ENCODE results near the gene ARHGEF10L. TPM values are rescaled to one million over a fixed set of nuclear protein-coding genes. Genes with fewer than 3 reads are reported as not detected.
"Not testable (repeated sequence)": the region's sequence is repeated elsewhere in the genome, so short reads cannot be mapped to it uniquely, and the experiment has no call there.

ARHGEF10L gene
- total RNA-seq, 1 donor from 2014 or later = 57.9 TPM

- Histone ChIP-seq H3K9me3 (no peaks in the 10 kb centered on the region), H3K27ac (no peak overlapping the region), H3K36me3 (no peaks in the 10 kb centered on the region), H3K4me3 (no peak overlapping the region), H3K27me3 (ENCODE audit: low read depth) (peaks cover 7% of the 10 kb centered on the region), H3K4me1 (no peaks in the 10 kb centered on the region)
- intact Hi-C loops (cut with DNase I) = no loop called here
- ATAC-seq = no peak
- no peak for DNase-seq
- TF ChIP-seq, protein P1, sequence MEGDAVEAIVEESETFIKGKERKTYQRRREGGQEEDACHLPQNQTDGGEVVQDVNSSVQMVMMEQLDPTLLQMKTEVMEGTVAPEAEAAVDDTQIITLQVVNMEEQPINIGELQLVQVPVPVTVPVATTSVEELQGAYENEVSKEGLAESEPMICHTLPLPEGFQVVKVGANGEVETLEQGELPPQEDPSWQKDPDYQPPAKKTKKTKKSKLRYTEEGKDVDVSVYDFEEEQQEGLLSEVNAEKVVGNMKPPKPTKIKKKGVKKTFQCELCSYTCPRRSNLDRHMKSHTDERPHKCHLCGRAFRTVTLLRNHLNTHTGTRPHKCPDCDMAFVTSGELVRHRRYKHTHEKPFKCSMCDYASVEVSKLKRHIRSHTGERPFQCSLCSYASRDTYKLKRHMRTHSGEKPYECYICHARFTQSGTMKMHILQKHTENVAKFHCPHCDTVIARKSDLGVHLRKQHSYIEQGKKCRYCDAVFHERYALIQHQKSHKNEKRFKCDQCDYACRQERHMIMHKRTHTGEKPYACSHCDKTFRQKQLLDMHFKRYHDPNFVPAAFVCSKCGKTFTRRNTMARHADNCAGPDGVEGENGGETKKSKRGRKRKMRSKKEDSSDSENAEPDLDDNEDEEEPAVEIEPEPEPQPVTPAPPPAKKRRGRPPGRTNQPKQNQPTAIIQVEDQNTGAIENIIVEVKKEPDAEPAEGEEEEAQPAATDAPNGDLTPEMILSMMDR (IDR thresholded peaks at IDR 0.05) = no peak
Measured at GRCh38 chr1:17743925-17744324, 204.4 kb downstream of the ARHGEF10L start.

- ATAC-seq (no peak), DNase-seq (no peak)
- no peaks in the 10 kb centered on the region for H3K9me3 ChIP-seq
- no peaks in the 10 kb centered on the region for H3K36me3 ChIP-seq
- intact Hi-C loops (cut with DNase I) = no loop called here
- peaks cover 3% of the 10 kb centered on the region for H3K27me3 ChIP-seq (ENCODE audit: low read depth)
- H3K27ac ChIP-seq = no peak overlapping the region
- H3K4me3 ChIP-seq = no peak overlapping the region
- H3K4me1 ChIP-seq = no peaks in the 10 kb centered on the region
- TF ChIP-seq, protein P1 (IDR thresholded peaks at IDR 0.05) = no peak
Measured at GRCh38 chr1:17744666-17745478, 205.4 kb downstream of the ARHGEF10L start.

GRCh38 chr1:17745479-17745955, 206.0 kb downstream of the ARHGEF10L start:
- Histone ChIP-seq H3K9me3 (no peaks in the 10 kb centered on the region), H3K27ac (no peak overlapping the region), H3K36me3 (no peaks in the 10 kb centered on the region), H3K4me1 (no peaks in the 10 kb centered on the region), H3K4me3 (no peak overlapping the region), H3K27me3 (ENCODE audit: low read depth) (peaks cover 3% of the 10 kb centered on the region)
- DNase-seq (no peak), ATAC-seq (no peak)
- TF ChIP-seq, protein P1 (IDR thresholded peaks at IDR 0.05) = no peak
- intact Hi-C loops (cut with DNase I) = no loop called here

DNA sequence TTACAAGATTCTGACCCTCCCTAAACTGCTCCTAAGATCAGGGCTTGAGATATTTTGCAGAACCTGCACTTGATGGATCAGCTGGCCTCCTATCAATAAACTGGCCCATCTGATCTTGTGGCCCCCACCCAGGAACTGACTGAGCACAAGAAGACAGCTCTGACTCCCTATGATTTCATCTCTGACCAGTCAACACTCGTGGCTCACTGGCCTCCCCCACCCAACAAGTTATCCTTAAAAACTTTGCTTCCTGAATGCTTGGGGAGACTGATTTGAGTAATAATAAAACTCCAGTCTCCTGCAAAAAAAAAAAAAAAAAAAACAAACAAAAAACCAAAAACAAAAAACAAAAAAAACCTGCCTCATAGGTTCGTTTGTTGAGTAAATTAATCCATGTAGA, 206.8 kb downstream of the ARHGEF10L start:
- H3K9me3 ChIP-seq; H3K27ac ChIP-seq; H3K27me3 ChIP-seq (ENCODE audit: low read depth); H3K36me3 ChIP-seq; intact Hi-C loops (cut with DNase I); H3K4me1 ChIP-seq; H3K4me3 ChIP-seq; DNase-seq; ATAC-seq: not testable (repeated sequence)

GRCh38 chr1:17746920-17747319, 207.4 kb downstream of the ARHGEF10L start:
- TF ChIP-seq, protein P1 (IDR thresholded peaks at IDR 0.05) = no peak
- Histone ChIP-seq H3K27ac (no peak overlapping the region), H3K4me1 (no peaks in the 10 kb centered on the region), H3K36me3 (no peaks in the 10 kb centered on the region), H3K9me3 (no peaks in the 10 kb centered on the region), H3K27me3 (ENCODE audit: low read depth) (peaks cover 3% of the 10 kb centered on the region), H3K4me3 (no peak overlapping the region)
- intact Hi-C loops (cut with DNase I) = no loop called here
- DNase-seq (no peak), ATAC-seq (no peak)

Other genes starting within 250 kb of the ARHGEF10L start
- gene PADI4, start 231.5 kb upstream of the ARHGEF10L start, total RNA-seq = 7.2 TPM
- not detected for gene PADI6, start 167.5 kb upstream of the ARHGEF10L start, total RNA-seq
- gene RCC2, start 100.0 kb upstream of the ARHGEF10L start, total RNA-seq = 65.8 TPM
- gene ACTL8, start 215.6 kb downstream of the ARHGEF10L start, total RNA-seq = not detected

Measured in lower lobe of right lung (tissue), 2 donors.